SK-N-SH (cell line): ENCODE results near the gene GJC3. TPM values are rescaled to one million over a fixed set of nuclear protein-coding genes. Genes with fewer than 3 reads are reported as not detected.

Source experiments
- CTCF ChIA-PET: fragments of 300-600, 350-600 bp; formaldehyde crosslinking; extraction: SDS; loops from one replicate; lab custom pipeline; 2021; lab: Yijun Ruan, JAX
- POLR2A ChIA-PET: fragments of 350-600 bp; sonication (Branson Sonifier 250); formaldehyde crosslinking; extraction: SDS; loops from one replicate; lab custom pipeline; 2020; ENCODE audit warnings: antibody characterized with exemption, inconsistent platforms; lab: Yijun Ruan, JAX
- DNase-seq: peaks from one replicate; pipeline ENCODE4 v3.0.0; 2012
- H2AFZ ChIP-seq: fragments of 200-600 bp; sonication (generic); 2 replicates; pipeline ENCODE4 v1.8.1; 2016; ENCODE audit warnings: antibody characterized with exemption, mild to moderate bottlenecking, low read depth
- H3F3A ChIP-seq: fragments of 200-600 bp; sonication (generic); replicated peaks from 2 replicates; pipeline ENCODE3; 2016; ENCODE audit warnings: antibody characterized with exemption, mild to moderate bottlenecking; ENCODE audit not compliant: insufficient read depth
- H3K27ac ChIP-seq, 2 experiments: fragments of 200-500 bp in 1 of 2; fragments of 200-600 bp in 1 of 2; sonication (Bioruptor generic) in 1 of 2; sonication (generic), shearing (Covaris generic) in 1 of 2; 2 replicates each; pipeline versions ENCODE4 v1.5.1 to v1.6.1; 2014 to 2016; ENCODE audit warnings: low read depth in 2 of 2, inconsistent platforms in 1 of 2, low read length in 1 of 2, mild to moderate bottlenecking in 1 of 2, mixed read lengths in 1 of 2
- H3K27me3 ChIP-seq: fragments of 200-600 bp; sonication (generic), shearing (Covaris generic); 2 replicates; pipeline ENCODE4 v1.6.1; 2016; ENCODE audit warnings: mixed run types; ENCODE audit not compliant: insufficient read depth
- H3K36me3 ChIP-seq, 2 experiments: fragments of 200-500 bp in 1 of 2; fragments of 200-600 bp in 1 of 2; sonication (Bioruptor generic) in 1 of 2; sonication (generic) in 1 of 2; replicated peaks in 1 of 2; 2 replicates each; pipeline versions ENCODE3 to v1.5.1; 2014 to 2016; ENCODE audit warnings: low read length in 1 of 2, mild to moderate bottlenecking in 1 of 2; ENCODE audit not compliant: insufficient read depth in 2 of 2, control insufficient read depth in 1 of 2
- H3K4me1 ChIP-seq, 2 experiments: fragments of 200-500 bp in 1 of 2; fragments of 200-600 bp in 1 of 2; sonication (Bioruptor generic) in 1 of 2; sonication (generic), shearing (Covaris generic) in 1 of 2; 2 replicates each; pipeline versions ENCODE4 v1.5.1 to v1.6.1; 2014 to 2016; ENCODE audit warnings: low read depth in 1 of 2, low read length in 1 of 2, mixed run types in 1 of 2; ENCODE audit not compliant: insufficient read depth in 2 of 2, control insufficient read depth in 1 of 2
- H3K4me2 ChIP-seq: fragments of 200-600 bp; sonication (generic), shearing (Covaris generic); 2 replicates; pipeline ENCODE4 v1.6.1; 2017; ENCODE audit warnings: mixed run types
- H3K4me3 ChIP-seq, 2 experiments: fragments of 200-500 bp in 1 of 2; fragments of 200-600 bp in 1 of 2; sonication (Bioruptor generic) in 1 of 2; sonication (generic), shearing (Covaris generic) in 1 of 2; 2 replicates each; pipeline versions ENCODE4 v1.5.1 to v1.8.1; 2014 to 2016; ENCODE audit warnings: low read depth in 2 of 2, inconsistent platforms in 1 of 2, low read length in 1 of 2, mild to moderate bottlenecking in 1 of 2, mixed read lengths in 1 of 2, moderate library complexity in 1 of 2
- H3K79me2 ChIP-seq: fragments of 200-600 bp; sonication (generic); 2 replicates; pipeline ENCODE4 v1.8.1; 2017; ENCODE audit warnings: mild to moderate bottlenecking; ENCODE audit not compliant: insufficient read depth
- H3K9ac ChIP-seq: fragments of 200-600 bp; sonication (generic); 2 replicates; pipeline ENCODE4 v1.6.1; 2017; ENCODE audit warnings: mixed run types
- H3K9me2 ChIP-seq: fragments of 200-600 bp; sonication (generic); 2 replicates; pipeline ENCODE4 v1.6.1; 2017; ENCODE audit warnings: mixed run types
- H3K9me3 ChIP-seq: fragments of 200-600 bp; sonication (generic); 2 replicates; pipeline ENCODE4 v1.6.1; 2017; ENCODE audit warnings: mixed run types, mild to moderate bottlenecking, moderate library complexity
- H4K20me1 ChIP-seq: fragments of 200-600 bp; sonication (generic); 2 replicates; pipeline ENCODE4 v1.6.1; 2017; ENCODE audit warnings: mild to moderate bottlenecking, mixed run types; ENCODE audit not compliant: insufficient read depth
- FOXJ3 ChIP-seq: sonication (generic); formaldehyde crosslinking; IDR thresholded peaks from 2 replicates; pipeline ENCODE4 v1.5.1; 2020; ENCODE audit warnings: mild to moderate bottlenecking, missing genetic modification reagents
- FOXM1 ChIP-seq: IDR thresholded peaks from 2 replicates; pipeline ENCODE4 v1.4.0; 2012; ENCODE audit warnings: low read depth, mild to moderate bottlenecking
- GABPA ChIP-seq: IDR thresholded peaks from 2 replicates; pipeline ENCODE4 v1.4.0; 2012; ENCODE audit warnings: low read depth, mild to moderate bottlenecking
- MEF2A ChIP-seq: IDR thresholded peaks from 2 replicates; pipeline ENCODE4 v1.4.0; 2012; ENCODE audit warnings: low read depth, borderline replicate concordance
- POLR2AphosphoS5 ChIP-seq: IDR thresholded peaks from 2 replicates; pipeline ENCODE4 v1.6.1; 2012; ENCODE audit warnings: low read depth, low read length
- RAD21 ChIP-seq: IDR thresholded peaks from 2 replicates; pipeline ENCODE4 v1.6.1; 2012; ENCODE audit warnings: mild to moderate bottlenecking, low read length
- RXRA ChIP-seq: IDR thresholded peaks from 2 replicates; pipeline ENCODE4 v1.4.0; 2012; ENCODE audit warnings: low read depth, mild to moderate bottlenecking, borderline replicate concordance
- WGBS: methylation state at CpG from one replicate; pipeline ENCODE4 v1.1.6; 2017; ENCODE audit warnings: low lambda C conversion rate; 5-methylcytosine and 5-hydroxymethylcytosine counted together
- polyA plus RNA-seq, 3 experiments: library from polyadenylated mRNA; depleted of rRNA; stranded (reverse); fragments of >200 nt; gene quantifications; 2 replicates each; pipeline ENCODE4 v1.2.3, GENCODE V29; 2012
- TF ChIP-seq, protein P1 (sequence below): IDR thresholded peaks from 2 replicates; pipeline ENCODE4; 2012
- TF ChIP-seq, protein P2 (sequence below): IDR thresholded peaks from 2 replicates; pipeline ENCODE4 v1.6.1; 2012; ENCODE audit warnings: mild to moderate bottlenecking, low read depth, low read length, moderate library complexity
- TF ChIP-seq, protein P3 (sequence below): IDR thresholded peaks from 2 replicates; pipeline ENCODE4 v1.4.0; 2012; ENCODE audit warnings: low read depth

GJC3 gene
- polyA plus RNA-seq, 1 of the 3 experiments (the other 2 are of a cell fraction): not detected

DNA sequence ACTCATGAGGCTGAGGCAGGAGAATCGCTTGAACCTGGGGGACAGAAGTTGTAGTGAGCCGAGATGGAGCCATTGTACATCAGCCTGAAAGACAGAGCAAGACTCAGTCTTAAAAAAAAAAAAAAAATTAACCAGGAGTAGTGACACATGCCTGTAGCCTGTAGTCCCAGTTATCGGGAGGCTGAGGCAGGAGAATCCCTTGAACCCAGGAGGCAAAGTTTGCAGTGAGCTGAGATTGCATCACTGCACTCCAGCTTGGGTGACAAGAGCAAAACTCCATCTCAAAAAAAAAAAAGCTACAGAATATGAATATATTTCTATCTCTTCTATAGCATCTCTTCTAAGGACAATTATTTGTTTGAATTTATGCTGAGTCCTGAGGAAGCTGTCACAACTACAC lies 39.9 kb upstream of the GJC3 start:
- H3K4me2 ChIP-seq: no peak overlapping the region
- no peaks in the 10 kb centered on the region for H3K9me3 ChIP-seq
- H3K4me3 ChIP-seq: no peak overlapping the region
- no peak for TF ChIP-seq FOXM1
- WGBS: 9% methylated on average over 3 of the region's 3 CpGs
- no peaks in the 10 kb centered on the region for H3K36me3 ChIP-seq
- peaks cover 41% of the 10 kb centered on the region for H3K27me3 ChIP-seq
- no peaks in the 10 kb centered on the region for H3F3A ChIP-seq
- no peaks in the 10 kb centered on the region for H3K4me1 ChIP-seq
- H2AFZ ChIP-seq: no peak overlapping the region
- DNase-seq: no peak
- POLR2A ChIA-PET: no interaction called here
- H3K79me2 ChIP-seq: no peaks in the 10 kb centered on the region
- H3K27ac ChIP-seq: no peak overlapping the region
- no peaks in the 10 kb centered on the region for H3K9me2 ChIP-seq
- CTCF ChIA-PET: interaction anchor here (0.5 to 1.3 kb wide), 4 partner anchors 22 to 87 kb away, joined by 3 to 4 read pairs (median 3); partner anchors contain the start of gene GJC3
- H3K9ac ChIP-seq: no peak overlapping the region
- H4K20me1 ChIP-seq: no peaks in the 10 kb centered on the region

DNA sequence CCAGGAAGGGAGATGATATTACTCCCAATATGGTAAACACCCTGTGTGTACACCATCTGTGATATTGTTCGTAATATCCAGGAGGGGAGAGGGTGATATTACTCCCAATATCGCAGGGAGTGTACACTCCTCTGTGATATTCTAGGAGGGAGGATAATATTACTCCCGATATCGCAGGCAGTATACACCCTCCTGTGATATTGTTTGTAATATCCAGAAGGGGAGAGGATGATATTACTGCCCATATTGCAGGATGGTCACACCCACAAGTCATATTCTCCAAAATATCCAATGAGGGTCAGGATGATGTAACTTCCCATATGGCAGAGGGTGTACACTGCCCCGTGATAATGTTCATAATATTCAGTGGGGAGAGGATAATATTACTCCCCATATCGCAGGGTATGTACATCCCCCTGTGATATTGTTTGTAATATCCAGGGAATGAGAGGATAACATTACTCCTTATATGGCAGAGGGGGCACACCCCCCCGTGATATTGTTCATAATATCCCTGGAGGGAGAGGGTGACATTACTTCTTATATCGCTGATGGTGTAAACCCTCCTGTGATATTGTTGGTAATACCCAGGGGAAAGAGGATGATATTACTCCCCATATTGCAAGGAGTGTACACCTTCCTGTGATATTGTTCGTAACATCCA lies 29.3 kb upstream of the GJC3 start:
- no peaks in the 10 kb centered on the region for H3K36me3 ChIP-seq
- no peak overlapping the region for H2AFZ ChIP-seq
- no peaks in the 10 kb centered on the region for H3K9me3 ChIP-seq
- H3K4me1 ChIP-seq: no peaks in the 10 kb centered on the region
- WGBS: 31% methylated on average over 9 of the region's 9 CpGs
- CTCF ChIA-PET: no interaction called here
- peaks cover 85% of the 10 kb centered on the region for H3K27me3 ChIP-seq
- no peaks in the 10 kb centered on the region for H3K9me2 ChIP-seq
- POLR2A ChIA-PET: no interaction called here
- H3K4me2 ChIP-seq: no peak overlapping the region
- H3K4me3 ChIP-seq: no peak overlapping the region
- no peak for DNase-seq
- H3F3A ChIP-seq: no peaks in the 10 kb centered on the region
- H3K9ac ChIP-seq: no peak overlapping the region
- TF ChIP-seq, protein P1, sequence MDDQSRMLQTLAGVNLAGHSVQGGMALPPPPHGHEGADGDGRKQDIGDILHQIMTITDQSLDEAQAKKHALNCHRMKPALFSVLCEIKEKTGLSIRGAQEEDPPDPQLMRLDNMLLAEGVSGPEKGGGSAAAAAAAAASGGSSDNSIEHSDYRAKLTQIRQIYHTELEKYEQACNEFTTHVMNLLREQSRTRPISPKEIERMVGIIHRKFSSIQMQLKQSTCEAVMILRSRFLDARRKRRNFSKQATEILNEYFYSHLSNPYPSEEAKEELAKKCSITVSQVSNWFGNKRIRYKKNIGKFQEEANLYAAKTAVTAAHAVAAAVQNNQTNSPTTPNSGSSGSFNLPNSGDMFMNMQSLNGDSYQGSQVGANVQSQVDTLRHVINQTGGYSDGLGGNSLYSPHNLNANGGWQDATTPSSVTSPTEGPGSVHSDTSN: no peak
- TF ChIP-seq RXRA (no peak), FOXJ3 (no peak), GABPA (no peak), FOXM1 (no peak), RAD21 (no peak), MEF2A (no peak), POLR2AphosphoS5 (no peak)
- TF ChIP-seq, protein P2, sequence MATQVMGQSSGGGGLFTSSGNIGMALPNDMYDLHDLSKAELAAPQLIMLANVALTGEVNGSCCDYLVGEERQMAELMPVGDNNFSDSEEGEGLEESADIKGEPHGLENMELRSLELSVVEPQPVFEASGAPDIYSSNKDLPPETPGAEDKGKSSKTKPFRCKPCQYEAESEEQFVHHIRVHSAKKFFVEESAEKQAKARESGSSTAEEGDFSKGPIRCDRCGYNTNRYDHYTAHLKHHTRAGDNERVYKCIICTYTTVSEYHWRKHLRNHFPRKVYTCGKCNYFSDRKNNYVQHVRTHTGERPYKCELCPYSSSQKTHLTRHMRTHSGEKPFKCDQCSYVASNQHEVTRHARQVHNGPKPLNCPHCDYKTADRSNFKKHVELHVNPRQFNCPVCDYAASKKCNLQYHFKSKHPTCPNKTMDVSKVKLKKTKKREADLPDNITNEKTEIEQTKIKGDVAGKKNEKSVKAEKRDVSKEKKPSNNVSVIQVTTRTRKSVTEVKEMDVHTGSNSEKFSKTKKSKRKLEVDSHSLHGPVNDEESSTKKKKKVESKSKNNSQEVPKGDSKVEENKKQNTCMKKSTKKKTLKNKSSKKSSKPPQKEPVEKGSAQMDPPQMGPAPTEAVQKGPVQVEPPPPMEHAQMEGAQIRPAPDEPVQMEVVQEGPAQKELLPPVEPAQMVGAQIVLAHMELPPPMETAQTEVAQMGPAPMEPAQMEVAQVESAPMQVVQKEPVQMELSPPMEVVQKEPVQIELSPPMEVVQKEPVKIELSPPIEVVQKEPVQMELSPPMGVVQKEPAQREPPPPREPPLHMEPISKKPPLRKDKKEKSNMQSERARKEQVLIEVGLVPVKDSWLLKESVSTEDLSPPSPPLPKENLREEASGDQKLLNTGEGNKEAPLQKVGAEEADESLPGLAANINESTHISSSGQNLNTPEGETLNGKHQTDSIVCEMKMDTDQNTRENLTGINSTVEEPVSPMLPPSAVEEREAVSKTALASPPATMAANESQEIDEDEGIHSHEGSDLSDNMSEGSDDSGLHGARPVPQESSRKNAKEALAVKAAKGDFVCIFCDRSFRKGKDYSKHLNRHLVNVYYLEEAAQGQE: no peak
- TF ChIP-seq, protein P3, sequence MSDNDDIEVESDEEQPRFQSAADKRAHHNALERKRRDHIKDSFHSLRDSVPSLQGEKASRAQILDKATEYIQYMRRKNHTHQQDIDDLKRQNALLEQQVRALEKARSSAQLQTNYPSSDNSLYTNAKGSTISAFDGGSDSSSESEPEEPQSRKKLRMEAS: no peak
- H3K79me2 ChIP-seq: no peaks in the 10 kb centered on the region
- H3K27ac ChIP-seq: no peak overlapping the region
- no peaks in the 10 kb centered on the region for H4K20me1 ChIP-seq
